ENCODE results near the gene SLC6A13.
A peak's percentile ranks its signal among the peaks of the same experiment; 100 is the strongest.
"Not testable (repeated sequence)": the region's sequence is repeated elsewhere in the genome, so short reads cannot be mapped to it uniquely, and the experiment has no call there.

The SLC6A13 gene

DNA sequence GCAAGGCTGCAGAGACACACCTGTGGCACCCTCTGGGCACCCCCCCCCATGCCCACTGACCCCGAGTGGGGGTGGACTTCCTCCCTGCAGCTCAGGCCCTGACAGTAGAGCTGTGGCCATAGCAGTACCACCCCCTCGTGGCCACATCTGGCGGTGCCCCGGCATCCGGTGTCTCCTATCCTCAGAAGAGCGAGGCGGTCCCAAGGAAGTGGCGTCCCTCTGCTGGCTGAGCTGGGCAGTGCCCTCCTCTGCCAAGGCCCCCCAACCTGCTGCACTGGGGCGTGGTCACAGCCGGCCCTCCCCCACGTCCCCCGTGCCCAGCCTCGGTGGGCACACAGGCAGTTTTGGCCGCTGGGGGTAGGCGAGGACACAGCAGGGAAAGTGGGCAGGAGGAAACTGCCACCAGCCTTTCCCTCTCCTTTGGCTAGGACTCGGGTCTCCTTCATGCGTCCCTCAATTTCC lies 42.7 kb downstream of the SLC6A13 start:
- TF ChIP-seq TAF1 (IDR thresholded peaks at IDR 0.05; ENCODE audit: borderline replicate concordance, low read depth, low read length), result no peak
- TF ChIP-seq POLR2A (IDR thresholded peaks at IDR 0.05; ENCODE audit: low read depth, low read length), result no peak
- no peak for TF ChIP-seq POLR2AphosphoS5 (IDR thresholded peaks at IDR 0.05; ENCODE audit: low read depth, low read length)
- DNase-seq (ENCODE audit: insufficient read length) (peak; percentile 63), FAIRE-seq (peak; percentile 64)

DNA sequence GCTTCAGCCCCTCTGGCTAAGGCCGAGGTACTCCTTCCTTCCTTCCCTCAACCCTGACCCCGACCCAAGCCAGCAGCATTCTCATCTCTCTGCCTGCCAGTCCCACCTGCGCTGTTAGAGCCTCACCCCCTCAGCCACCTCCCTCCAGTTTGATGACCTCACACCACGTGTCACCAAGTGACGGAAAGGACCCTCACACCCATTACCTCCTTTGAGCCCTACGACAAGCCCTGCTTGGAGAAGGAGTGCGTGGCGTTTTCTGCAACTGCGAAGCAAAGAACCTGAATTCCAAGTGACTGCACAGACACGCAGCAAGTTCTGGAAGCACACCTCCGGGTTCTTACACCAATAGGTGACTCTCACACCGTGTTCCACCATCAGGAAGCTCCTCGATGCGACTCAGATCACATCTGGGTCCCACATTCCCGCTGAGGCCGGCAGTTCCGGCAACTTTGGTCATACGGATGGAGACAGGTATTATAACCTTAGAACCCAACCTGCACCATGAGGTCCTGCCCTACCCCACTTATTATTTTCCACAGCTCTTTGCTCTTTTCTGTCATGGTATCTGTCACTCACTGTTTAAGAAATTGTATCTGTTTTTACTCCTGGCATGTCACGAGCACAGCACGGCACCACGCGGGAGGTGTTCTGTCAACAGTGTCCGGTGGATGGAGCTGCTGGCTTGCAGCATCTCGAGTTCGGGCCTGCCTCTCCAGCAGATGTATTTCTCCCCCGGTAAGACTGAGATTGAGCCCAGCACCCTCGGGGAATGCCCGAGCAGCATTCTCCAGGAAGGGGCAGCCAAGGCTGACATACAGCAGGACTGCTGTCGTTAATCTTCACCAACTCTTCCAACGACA lies 43.7 kb downstream of the SLC6A13 start:
- DNase-seq (ENCODE audit: insufficient read length), result no peak
- no peak for FAIRE-seq
- TF ChIP-seq TAF1 (IDR thresholded peaks at IDR 0.05; ENCODE audit: borderline replicate concordance, low read depth, low read length), result no peak
- TF ChIP-seq POLR2AphosphoS5 (IDR thresholded peaks at IDR 0.05; ENCODE audit: low read depth, low read length), result no peak
- no peak for TF ChIP-seq POLR2A (IDR thresholded peaks at IDR 0.05; ENCODE audit: low read depth, low read length)

DNA sequence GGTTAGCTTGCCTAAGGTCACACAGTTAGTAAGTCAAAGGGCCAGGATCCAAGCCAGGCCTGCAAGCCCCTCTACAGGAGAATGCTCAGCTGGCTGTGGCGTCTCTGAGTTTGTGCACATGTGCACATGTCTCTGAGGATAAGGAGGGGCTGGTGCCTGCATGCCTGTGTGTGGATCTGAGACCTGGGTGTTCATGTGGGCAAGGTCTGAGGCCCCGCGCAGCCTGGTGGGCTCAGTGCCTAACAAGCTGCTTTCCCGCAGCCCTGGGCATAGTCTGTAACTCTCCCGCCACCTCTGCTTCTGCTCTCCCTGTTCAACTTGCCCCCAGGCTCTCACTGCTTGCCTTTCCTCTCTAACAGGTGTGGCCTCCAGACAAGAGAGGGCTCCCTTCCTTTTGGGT lies 44.4 kb downstream of the SLC6A13 start:
- TF ChIP-seq TAF1 (IDR thresholded peaks at IDR 0.05; ENCODE audit: borderline replicate concordance, low read depth, low read length), result no peak
- TF ChIP-seq POLR2AphosphoS5 (IDR thresholded peaks at IDR 0.05; ENCODE audit: low read depth, low read length), result no peak
- no peak for TF ChIP-seq POLR2A (IDR thresholded peaks at IDR 0.05; ENCODE audit: low read depth, low read length)
- DNase-seq (ENCODE audit: insufficient read length) (no peak), FAIRE-seq (no peak)

DNA sequence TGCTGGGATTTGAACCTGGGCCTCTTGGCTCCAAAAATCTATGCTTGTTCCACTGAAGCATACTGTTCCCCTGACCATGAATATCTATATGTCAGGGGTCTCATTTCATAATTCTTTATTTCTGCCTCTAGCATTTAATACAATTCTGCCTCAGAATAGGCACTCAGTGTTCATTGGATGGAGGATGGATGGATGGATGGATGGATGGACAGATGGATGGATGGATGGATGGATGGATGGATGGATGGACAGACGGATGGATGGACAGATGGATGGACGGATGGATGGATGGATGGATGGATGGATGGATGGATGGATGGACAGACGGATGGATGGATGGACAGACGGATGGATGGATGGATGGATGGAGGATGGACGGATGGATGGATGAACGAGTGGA lies 45.6 kb downstream of the SLC6A13 start:
- FAIRE-seq; DNase-seq (ENCODE audit: insufficient read length): not testable (repeated sequence)

DNA sequence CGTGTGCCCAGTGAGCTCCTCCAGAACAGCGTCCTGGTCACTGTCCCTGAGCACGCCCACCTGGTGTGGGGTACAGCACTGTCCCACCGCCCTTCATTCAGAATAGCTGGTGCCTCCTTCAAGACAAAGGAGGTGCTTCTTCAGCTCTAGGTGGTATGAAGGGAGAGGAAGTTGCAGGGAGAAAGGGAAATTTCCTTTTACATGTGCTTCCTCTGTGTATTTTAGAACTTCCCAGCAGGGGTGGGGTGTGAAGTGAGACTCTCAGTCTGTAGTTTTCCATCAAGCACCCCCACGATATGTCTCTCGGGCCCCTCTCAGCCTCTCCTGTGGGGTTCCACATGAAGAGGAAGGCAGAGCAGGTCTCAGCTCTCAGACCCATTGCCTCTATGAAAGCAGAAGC lies 47.5 kb downstream of the SLC6A13 start:
- TF ChIP-seq POLR2A (IDR thresholded peaks at IDR 0.05; ENCODE audit: low read depth, low read length) (no peak), TAF1 (IDR thresholded peaks at IDR 0.05; ENCODE audit: borderline replicate concordance, low read depth, low read length) (no peak), POLR2AphosphoS5 (IDR thresholded peaks at IDR 0.05; ENCODE audit: low read depth, low read length) (no peak)
- FAIRE-seq (no peak), DNase-seq (ENCODE audit: insufficient read length) (no peak)

DNA sequence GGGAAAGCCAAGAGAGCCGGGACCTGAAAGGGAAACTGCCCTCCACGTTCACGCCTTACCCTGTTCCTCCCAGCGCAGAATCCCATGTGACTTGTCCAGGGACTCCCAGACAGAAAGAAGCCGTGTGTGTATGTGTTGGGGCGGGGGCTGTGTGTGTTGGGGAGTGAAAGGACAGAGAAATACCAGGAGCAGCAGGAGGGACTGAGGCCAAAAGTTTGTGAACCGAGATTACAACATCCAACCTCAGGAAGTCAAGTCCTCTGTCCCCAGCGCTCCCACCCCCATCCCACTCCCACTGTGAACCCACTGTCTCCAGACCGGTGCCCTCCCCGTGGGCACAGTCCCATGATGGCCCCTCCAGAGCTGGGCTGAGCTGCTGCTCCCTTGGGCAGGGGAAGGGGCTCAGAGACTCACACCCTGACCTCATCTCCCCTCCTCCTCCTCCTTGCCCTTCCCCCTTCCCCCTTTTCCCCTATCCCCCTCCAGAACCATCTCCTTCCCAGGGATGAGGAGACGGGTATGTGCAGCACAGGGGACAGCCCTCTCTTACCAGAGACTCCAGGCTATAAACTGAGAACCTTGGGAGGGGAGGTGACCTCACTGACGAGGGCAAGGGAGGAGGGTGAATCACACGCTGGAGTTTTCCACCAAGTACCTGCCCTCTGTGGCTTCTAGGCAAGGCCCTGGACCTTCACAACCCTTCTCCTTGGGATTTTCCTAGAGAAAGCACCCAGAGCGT lies 48.5 kb downstream of the SLC6A13 start, which contains the start of gene SLC6A12:
TSS of gene SLC6A12 (minus strand) at position 155 of the 739 bp plus-strand sequence. CDS start 4,171 bp downstream, outside the sequence.
- FAIRE-seq (no peak), DNase-seq (ENCODE audit: insufficient read length) (no peak)
- TF ChIP-seq TAF1 (IDR thresholded peaks at IDR 0.05; ENCODE audit: borderline replicate concordance, low read depth, low read length) (no peak), POLR2AphosphoS5 (IDR thresholded peaks at IDR 0.05; ENCODE audit: low read depth, low read length) (no peak), POLR2A (IDR thresholded peaks at IDR 0.05; ENCODE audit: low read depth, low read length) (no peak)

DNA sequence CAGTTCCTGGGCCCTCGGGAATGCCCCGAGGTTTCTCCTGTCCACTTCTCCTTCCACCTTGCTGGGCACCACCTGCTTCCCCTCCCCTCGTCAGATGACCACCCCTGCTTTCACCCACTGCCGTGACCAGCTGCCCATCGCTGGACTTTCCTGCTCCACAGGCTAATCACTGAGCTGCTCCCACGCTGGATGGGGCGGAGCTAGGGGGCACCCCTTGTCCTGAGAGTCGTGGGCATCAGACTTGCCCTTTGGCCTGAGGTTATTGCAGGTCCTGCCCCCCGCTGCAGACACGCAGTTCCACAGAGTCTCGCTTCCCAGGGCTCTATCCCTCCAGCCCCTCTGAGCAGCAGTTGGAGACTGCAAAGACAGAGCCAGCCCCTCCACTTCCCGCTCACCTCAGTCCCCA lies 49.1 kb downstream of the SLC6A13 start:
- FAIRE-seq (no peak), DNase-seq (ENCODE audit: insufficient read length) (no peak)
- TF ChIP-seq POLR2A (IDR thresholded peaks at IDR 0.05; ENCODE audit: low read depth, low read length) (no peak), TAF1 (IDR thresholded peaks at IDR 0.05; ENCODE audit: borderline replicate concordance, low read depth, low read length) (no peak), POLR2AphosphoS5 (IDR thresholded peaks at IDR 0.05; ENCODE audit: low read depth, low read length) (no peak)

DNA sequence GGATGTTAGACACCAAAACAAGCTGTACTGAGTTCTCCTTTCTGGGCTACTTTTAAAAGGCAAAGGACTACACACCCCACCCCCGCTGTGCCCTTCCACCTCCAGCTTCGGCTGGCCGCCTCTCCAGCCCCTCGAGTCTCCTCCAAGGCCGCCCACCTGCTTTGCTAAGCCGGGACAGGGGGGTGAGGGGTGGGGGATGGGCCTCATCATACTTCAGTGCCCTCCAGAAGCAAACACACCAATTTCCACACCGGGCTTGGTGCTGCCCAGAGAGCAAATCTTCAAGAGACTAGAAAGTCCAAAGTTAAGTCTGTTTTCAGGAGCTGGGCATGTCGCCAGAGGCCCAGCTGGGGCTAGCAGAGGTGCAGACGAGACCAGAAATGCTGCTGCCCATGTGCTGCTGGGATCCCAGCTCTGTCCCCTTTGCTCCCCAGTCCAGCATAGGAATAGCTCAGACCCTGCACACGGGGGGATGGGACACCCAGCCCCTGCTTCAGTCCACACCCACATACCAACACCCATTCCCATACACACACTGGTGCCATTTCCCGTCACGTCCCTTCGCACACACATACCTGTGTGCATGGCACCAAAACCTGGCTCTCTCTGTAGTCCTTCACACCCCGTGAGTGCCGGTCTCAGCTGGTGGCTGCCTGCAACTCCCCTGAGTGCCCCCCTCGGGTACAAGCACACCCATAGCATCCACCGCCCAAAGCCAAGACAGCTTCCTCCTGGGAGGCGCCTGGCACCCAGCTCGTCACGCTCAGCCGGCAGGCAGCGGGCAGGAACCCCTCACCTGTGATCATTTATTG lies 49.7 kb downstream of the SLC6A13 start:
- TF ChIP-seq POLR2A (IDR thresholded peaks at IDR 0.05; ENCODE audit: low read depth, low read length), result no peak
- no peak for TF ChIP-seq POLR2AphosphoS5 (IDR thresholded peaks at IDR 0.05; ENCODE audit: low read depth, low read length)
- no peak for TF ChIP-seq TAF1 (IDR thresholded peaks at IDR 0.05; ENCODE audit: borderline replicate concordance, low read depth, low read length)
- no peak for FAIRE-seq
- no peak for DNase-seq (ENCODE audit: insufficient read length)

DNA sequence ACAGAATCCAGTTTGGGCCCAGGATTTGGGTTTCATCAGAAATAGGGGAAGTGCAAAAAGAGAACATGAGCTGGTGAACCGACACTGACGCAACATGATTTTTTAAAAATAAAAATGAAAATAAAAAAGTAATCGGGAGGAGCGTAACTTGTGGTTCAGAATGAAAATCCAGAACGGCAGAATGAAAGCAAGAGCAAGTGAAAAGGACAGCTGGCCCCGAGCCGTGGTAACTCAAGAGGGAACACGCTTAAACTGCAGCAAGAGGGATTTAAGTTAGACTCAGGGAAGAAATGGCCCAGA lies 50.3 kb downstream of the SLC6A13 start:
- FAIRE-seq, result no peak
- TF ChIP-seq TAF1 (IDR thresholded peaks at IDR 0.05; ENCODE audit: borderline replicate concordance, low read depth, low read length) (no peak), POLR2A (IDR thresholded peaks at IDR 0.05; ENCODE audit: low read depth, low read length) (no peak), POLR2AphosphoS5 (IDR thresholded peaks at IDR 0.05; ENCODE audit: low read depth, low read length) (no peak)
- DNase-seq (ENCODE audit: insufficient read length), result no peak

DNA sequence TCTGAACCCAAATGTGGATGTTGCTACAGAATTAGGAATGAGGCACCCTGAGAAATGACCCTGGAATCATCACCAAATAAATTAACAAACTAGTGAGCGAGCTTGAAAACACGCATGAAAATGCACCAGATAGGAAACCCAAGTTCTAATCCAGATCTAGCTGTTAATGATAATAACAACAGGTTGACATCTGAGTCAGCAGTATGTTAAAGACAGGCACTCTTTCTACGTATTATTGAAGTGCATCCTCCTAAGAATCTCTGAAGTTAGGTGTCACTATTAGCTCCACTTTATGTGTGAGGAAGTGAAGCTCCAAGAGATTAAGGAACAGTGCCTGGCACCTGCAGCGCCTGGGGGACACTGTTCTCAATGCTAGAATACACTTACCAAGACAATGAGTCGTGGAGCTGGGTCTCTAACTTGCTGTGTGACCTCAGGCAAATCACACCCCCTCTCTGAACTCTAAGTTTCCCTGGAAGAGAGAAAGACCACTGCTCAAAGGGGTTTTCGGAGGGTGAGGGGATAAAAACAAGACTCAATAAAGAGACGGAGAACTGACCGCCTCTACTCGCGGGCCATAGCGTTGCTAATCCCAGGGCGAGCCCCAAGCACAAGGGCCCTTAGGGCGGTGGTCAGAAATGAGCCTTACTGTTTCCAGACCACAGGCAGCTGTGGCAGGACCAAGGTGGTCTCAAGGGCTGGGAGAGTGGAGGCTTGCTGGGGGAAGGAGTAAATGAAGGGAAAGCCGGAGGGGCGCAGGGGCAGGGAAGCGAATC lies 50.8 kb downstream of the SLC6A13 start:
- no peak for FAIRE-seq
- DNase-seq (ENCODE audit: insufficient read length), result no peak
- TF ChIP-seq TAF1 (IDR thresholded peaks at IDR 0.05; ENCODE audit: borderline replicate concordance, low read depth, low read length) (no peak), POLR2AphosphoS5 (IDR thresholded peaks at IDR 0.05; ENCODE audit: low read depth, low read length) (no peak), POLR2A (IDR thresholded peaks at IDR 0.05; ENCODE audit: low read depth, low read length) (no peak)

DNA sequence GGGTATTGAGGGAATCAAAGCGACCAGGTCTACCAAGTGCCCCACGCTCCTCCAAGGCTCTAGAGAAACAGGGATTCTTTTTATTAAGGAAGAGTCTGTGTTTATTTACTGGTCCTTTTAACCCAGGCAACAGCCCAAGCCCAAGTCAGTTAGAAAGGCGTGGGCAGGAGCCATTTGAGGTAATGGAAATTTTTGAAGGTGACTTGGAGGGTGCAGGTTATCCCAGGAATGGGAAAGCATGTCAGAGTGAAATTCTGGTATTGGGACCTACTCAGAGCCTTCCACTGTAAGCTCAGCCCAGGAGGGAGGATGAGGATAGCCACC lies 51.5 kb downstream of the SLC6A13 start:
- TF ChIP-seq POLR2AphosphoS5 (IDR thresholded peaks at IDR 0.05; ENCODE audit: low read depth, low read length) (no peak), POLR2A (IDR thresholded peaks at IDR 0.05; ENCODE audit: low read depth, low read length) (no peak), TAF1 (IDR thresholded peaks at IDR 0.05; ENCODE audit: borderline replicate concordance, low read depth, low read length) (no peak)
- FAIRE-seq (no peak), DNase-seq (ENCODE audit: insufficient read length) (no peak)

All from GM12892 (cell line).